ENCODE measurements around the gene WSB1.

WSB1 gene

DNA sequence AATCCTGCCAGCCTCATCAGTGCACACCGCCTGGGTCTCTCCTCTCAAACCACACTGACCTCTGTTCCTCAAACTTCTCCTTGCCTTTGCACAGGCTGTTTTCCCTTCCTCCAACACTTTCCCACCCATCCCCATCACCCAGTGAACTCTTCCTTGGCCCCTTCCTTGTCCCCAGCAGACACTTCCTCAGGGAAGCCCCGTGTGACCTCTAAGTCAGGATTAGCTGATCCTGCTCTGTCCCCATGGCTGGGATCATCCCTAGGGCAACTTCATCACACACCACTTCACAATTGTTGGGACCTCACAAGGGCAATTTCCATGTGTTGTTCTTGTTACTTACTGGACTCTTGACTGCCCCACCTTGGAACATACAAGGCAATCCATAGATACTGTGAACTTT lies 67.8 kb downstream of the WSB1 start:
- no peak overlapping the region for H3K4me3 Mint-ChIP-seq
- H3K27ac Mint-ChIP-seq = no peak overlapping the region
- H3K36me3 Mint-ChIP-seq (ENCODE audit: low read depth) = no peaks in the 10 kb centered on the region
- H3K27me3 Mint-ChIP-seq (ENCODE audit: low read depth) = peaks cover 4% of the 10 kb centered on the region
- no peaks in the 10 kb centered on the region for H3K9me3 Mint-ChIP-seq
- H3K4me1 Mint-ChIP-seq (ENCODE audit: low read depth) = peaks cover 6% of the 10 kb centered on the region

DNA sequence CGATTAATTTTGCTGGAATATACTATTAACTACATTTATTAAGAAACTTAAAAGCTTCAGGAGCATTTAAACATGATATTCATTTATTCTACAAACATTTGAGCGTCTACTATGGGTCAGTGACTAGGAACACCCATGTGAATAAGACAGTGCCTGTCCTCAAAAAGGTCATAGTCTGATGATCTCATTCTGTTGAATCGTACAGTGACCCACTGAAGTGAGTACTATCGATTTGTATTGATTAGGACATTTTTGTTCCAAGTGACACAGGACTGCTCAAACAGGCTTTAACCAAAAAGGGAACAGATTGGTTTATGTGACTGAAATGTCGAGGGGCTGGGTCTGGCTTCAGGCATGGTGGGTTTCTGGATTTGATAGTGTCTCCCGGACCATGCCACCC lies 68.6 kb downstream of the WSB1 start:
- no peak overlapping the region for H3K27ac Mint-ChIP-seq
- peaks cover 6% of the 10 kb centered on the region for H3K4me1 Mint-ChIP-seq (ENCODE audit: low read depth)
- H3K9me3 Mint-ChIP-seq = no peaks in the 10 kb centered on the region
- no peaks in the 10 kb centered on the region for H3K36me3 Mint-ChIP-seq (ENCODE audit: low read depth)
- peaks cover 4% of the 10 kb centered on the region for H3K27me3 Mint-ChIP-seq (ENCODE audit: low read depth)
- H3K4me3 Mint-ChIP-seq = no peak overlapping the region

DNA sequence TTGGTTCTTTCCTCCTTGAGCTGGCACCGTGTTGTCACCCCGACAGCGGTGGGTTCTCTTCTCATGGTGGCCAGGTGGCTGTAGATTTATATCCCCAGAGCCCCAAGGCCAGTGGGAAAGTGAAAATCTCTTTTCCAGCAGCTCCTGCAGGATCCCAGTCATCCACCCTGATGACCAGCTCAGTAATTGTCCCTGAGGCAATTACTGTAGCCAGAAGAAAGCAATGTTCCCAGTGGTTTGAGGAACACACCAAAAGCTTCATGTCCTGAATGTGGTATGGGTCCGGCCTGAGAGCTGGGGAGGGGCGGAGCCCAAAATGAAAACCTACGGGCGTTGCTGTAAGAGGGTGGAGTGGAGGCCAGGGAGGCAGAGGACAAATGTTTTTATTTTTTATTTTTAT lies 69.0 kb downstream of the WSB1 start:
- H3K27ac Mint-ChIP-seq = no peak overlapping the region

DNA sequence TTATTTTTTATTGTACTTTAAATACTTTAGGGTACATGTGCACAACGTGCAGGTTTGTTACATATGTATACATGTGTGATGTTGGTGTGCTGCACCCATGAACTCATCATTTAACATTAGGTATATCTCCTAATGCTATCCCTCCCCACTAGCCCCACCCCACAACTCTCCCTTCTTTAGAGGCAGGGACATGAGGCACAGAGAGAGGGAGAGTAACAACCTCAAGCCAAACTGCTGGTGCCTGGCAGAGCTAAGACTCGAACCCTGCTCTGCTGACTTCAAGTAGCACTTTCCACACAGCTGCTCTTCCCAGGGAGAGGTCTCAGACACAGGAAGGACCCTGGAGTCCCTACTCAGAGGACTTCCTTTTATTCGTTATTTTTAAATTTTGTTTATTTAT lies 69.4 kb downstream of the WSB1 start:
- H3K27me3 Mint-ChIP-seq (ENCODE audit: low read depth) = peaks cover 4% of the 10 kb centered on the region
- H3K9me3 Mint-ChIP-seq = no peaks in the 10 kb centered on the region
- no peaks in the 10 kb centered on the region for H3K36me3 Mint-ChIP-seq (ENCODE audit: low read depth)
- peaks cover 6% of the 10 kb centered on the region for H3K4me1 Mint-ChIP-seq (ENCODE audit: low read depth)
- no peak overlapping the region for H3K4me3 Mint-ChIP-seq
- H3K27ac Mint-ChIP-seq = no peak overlapping the region

More for the DNA sequence above, 69.0 kb downstream of the WSB1 start:
- H3K4me3 Mint-ChIP-seq = no peak overlapping the region
- H3K36me3 Mint-ChIP-seq (ENCODE audit: low read depth) = no peaks in the 10 kb centered on the region
- H3K27me3 Mint-ChIP-seq (ENCODE audit: low read depth) = peaks cover 4% of the 10 kb centered on the region
- peaks cover 6% of the 10 kb centered on the region for H3K4me1 Mint-ChIP-seq (ENCODE audit: low read depth)
- H3K9me3 Mint-ChIP-seq = no peaks in the 10 kb centered on the region
